HepG2 (cell line): ENCODE data around the gene SPACA6. TPM values are rescaled to one million over a fixed set of nuclear protein-coding genes. Genes with fewer than 3 reads are reported as not detected.

Experiments
- ATAC-seq: fragments of 200-7000 bp; cut with Tn5 transposase; 3 replicates; pipeline ENCODE4 v1.9.1; 2020; ENCODE audit warnings: mild to moderate bottlenecking, moderate library complexity
- BruUV-seq: library from RNA; stranded (reverse); fragments of 400-500 nt; replicated peaks from 2 replicates; lab custom pipeline; 2021; lab: Mats Ljungman, UMichigan
- CTCF ChIA-PET: fragments of 300-600 bp; formaldehyde crosslinking; extraction: SDS; loops from one replicate; lab custom pipeline; 2021; ENCODE audit warnings: low total read pairs, inconsistent platforms, low intra/inter-chr PET ratio; lab: Yijun Ruan, JAX
- POLR2A ChIA-PET: fragments of 350-600 bp; sonication (Branson Sonifier 250); formaldehyde crosslinking; loops from one replicate; lab custom pipeline; 2020; ENCODE audit warnings: antibody characterized with exemption, inconsistent platforms; lab: Yijun Ruan, JAX
- DNase-seq: peaks from one replicate; pipeline ENCODE4 v3.0.0-alpha.2; 2015; ENCODE audit warnings: low spot score
- FAIRE-seq: peaks from 3 replicates; lab custom pipeline; 2011; peaks lifted over from hg19 to GRCh38; lab: Jason Lieb, UNC
- H2AFZ ChIP-seq: one replicate; pipeline ENCODE4 v1.6.1; 2011; ENCODE audit warnings: low read length, inconsistent platforms
- H3K27ac ChIP-seq: fragments of 300-600 bp; 3 replicates; pipeline ENCODE4 v1.8.0; 2011; ENCODE audit warnings: mixed run types, mild to moderate bottlenecking, mixed read lengths, low read length, inconsistent platforms; ENCODE audit not compliant: insufficient read depth; ENCODE audit errors: extremely low read length
- H3K27me3 ChIP-seq, 2 experiments: fragments of 200-600 bp in 1 of 2; 2 replicates in 1 of 2; 3 replicates in 1 of 2; pipeline versions ENCODE4 v1.6.0 to v1.8.0; 2011; ENCODE audit warnings: low read length in 2 of 2, mild to moderate bottlenecking in 2 of 2, moderate library complexity in 2 of 2, inconsistent platforms in 1 of 2; ENCODE audit not compliant: insufficient read depth in 2 of 2, control insufficient read depth in 1 of 2
- H3K36me3 ChIP-seq, 2 experiments: fragments of 200-600 bp in 1 of 2; replicated peaks in 1 of 2; 2 replicates in 1 of 2; 3 replicates in 1 of 2; pipeline versions ENCODE4 v1.5.1 to v1.8.0; 2011; ENCODE audit warnings: low read length in 2 of 2, inconsistent platforms in 1 of 2; ENCODE audit not compliant: insufficient read depth in 2 of 2, control insufficient read depth in 1 of 2
- H3K4me1 ChIP-seq: 2 replicates; pipeline ENCODE4 v1.5.1; 2012; ENCODE audit warnings: low read length, inconsistent platforms; ENCODE audit not compliant: insufficient read depth
- H3K4me2 ChIP-seq: 2 replicates; pipeline ENCODE4 v1.6.0; 2011; ENCODE audit warnings: low read depth, low read length, inconsistent platforms
- H3K4me3 ChIP-seq, 3 experiments: fragments of 200-600 bp in 1 of 3; sonication (generic), shearing (Covaris generic) in 1 of 3; replicated peaks in 1 of 3; 2 replicates each; pipeline ENCODE4 v1.5.1; 2011 to 2016; ENCODE audit warnings: low read length in 3 of 3, inconsistent platforms in 2 of 3, low read depth in 2 of 3, mild to moderate bottlenecking in 2 of 3, control low read depth in 1 of 3, mixed read lengths in 1 of 3; ENCODE audit not compliant: insufficient read depth in 1 of 3
- H3K79me2 ChIP-seq: one replicate; pipeline ENCODE4 v1.6.1; 2011; ENCODE audit warnings: low read length, inconsistent platforms; ENCODE audit not compliant: insufficient read depth
- H3K9ac ChIP-seq: 2 replicates; pipeline ENCODE4 v1.6.0; 2011; ENCODE audit warnings: mild to moderate bottlenecking, low read depth, low read length, inconsistent platforms; ENCODE audit not compliant: insufficient read depth
- H3K9me3 ChIP-seq: 2 replicates; pipeline ENCODE4 v1.5.1; 2012; ENCODE audit warnings: mild to moderate bottlenecking, low read length
- H4K20me1 ChIP-seq: 2 replicates; pipeline ENCODE4 v1.6.0; 2011; ENCODE audit warnings: inconsistent platforms, mild to moderate bottlenecking, low read length, moderate library complexity; ENCODE audit not compliant: insufficient read depth
- CENPBD1 ChIP-seq: sonication (generic); formaldehyde crosslinking; IDR thresholded peaks from 2 replicates; pipeline ENCODE4 v1.8.0; 2022; ENCODE audit warnings: missing genetic modification reagents, low read depth, mild to moderate bottlenecking, borderline replicate concordance
- FOXA3 ChIP-seq: IDR thresholded peaks from 2 replicates; pipeline ENCODE4 v1.6.1; 2016; ENCODE audit warnings: missing genetic modification reagents, missing compliant biosample characterization
- HDAC2 ChIP-seq: sonication (generic); formaldehyde crosslinking; IDR thresholded peaks from 2 replicates; pipeline ENCODE4 v1.4.0; 2020; ENCODE audit warnings: missing genetic modification reagents
- MEIS1 ChIP-seq: sonication (generic); formaldehyde crosslinking; IDR thresholded peaks from 2 replicates; pipeline ENCODE4 v1.9.0; 2021; ENCODE audit warnings: mild to moderate bottlenecking, missing genetic modification reagents, moderate library complexity, borderline replicate concordance
- MLLT10 ChIP-seq: sonication (generic); formaldehyde crosslinking; IDR thresholded peaks from 2 replicates; pipeline ENCODE4 v1.4.0; 2020; ENCODE audit warnings: missing genetic modification reagents
- MTA1 ChIP-seq: sonication (generic); formaldehyde crosslinking; IDR thresholded peaks from 2 replicates; pipeline ENCODE4 v1.4.0; 2020; ENCODE audit warnings: missing genetic modification reagents, mild to moderate bottlenecking, borderline replicate concordance
- ONECUT2 ChIP-seq: sonication (generic); formaldehyde crosslinking; IDR thresholded peaks from 2 replicates; pipeline ENCODE4 v1.4.0; 2020; ENCODE audit warnings: missing genetic modification reagents
- PAXIP1 ChIP-seq: sonication (generic); formaldehyde crosslinking; conservative IDR thresholded peaks from 2 replicates; pipeline ENCODE4 v1.4.0; 2020; ENCODE audit warnings: mild to moderate bottlenecking, missing genetic modification reagents, moderate library complexity
- POLR2G ChIP-seq: fragments of 200-400 bp; formaldehyde crosslinking; IDR thresholded peaks from 2 replicates; pipeline ENCODE4 v1.6.1; 2018; ENCODE audit warnings: mild to moderate bottlenecking, low read depth, low read length, moderate library complexity
- SKIL ChIP-seq: sonication (generic); formaldehyde crosslinking; IDR thresholded peaks from 2 replicates; pipeline ENCODE4 v1.8.0; 2022; ENCODE audit warnings: missing genetic modification reagents, mild to moderate bottlenecking, moderate library complexity, borderline replicate concordance
- XBP1 ChIP-seq: sonication (generic); formaldehyde crosslinking; IDR thresholded peaks from 2 replicates; pipeline ENCODE4 v1.5.0; 2020; ENCODE audit warnings: missing genetic modification reagents
- ZNF704 ChIP-seq: sonication (generic); formaldehyde crosslinking; IDR thresholded peaks from 2 replicates; pipeline ENCODE4 v1.8.1; 2023; ENCODE audit warnings: mild to moderate bottlenecking, inconsistent platforms, moderate library complexity, missing genetic modification reagents, borderline replicate concordance
- ZNF761 ChIP-seq: sonication (generic); formaldehyde crosslinking; conservative IDR thresholded peaks from 2 replicates; pipeline ENCODE4 v1.4.0; 2020; ENCODE audit warnings: mild to moderate bottlenecking, missing genetic modification reagents
- WGBS: methylation state at CpG from one replicate; pipeline ENCODE4 v1.1.6; 2017; ENCODE audit warnings: low lambda C conversion rate; 5-methylcytosine and 5-hydroxymethylcytosine counted together
- in situ Hi-C: cut with HindIII; loops from 2 replicates; pipeline ENCODE4 v1.10.0; 2017; ENCODE audit warnings: low pct_unique_long_range_greater_than_20kb; ENCODE audit not compliant: extremely low pct_ligation_motif_present
- intact Hi-C: fragments of 100-400 bp; cut with micrococcal nuclease; formaldehyde crosslinking; loops from one replicate; pipeline ENCODE4 v1.10.0; 2022; ENCODE audit not compliant: unreplicated experiment
- polyA plus RNA-seq, 8 experiments: library from polyadenylated mRNA; depleted of rRNA in 3 of 8; stranded (reverse) in 7 of 8; unstranded in 1 of 8; fragments of >200 nt; fragmentation: Illumina TruSeq in 4 of 8; extraction: Trizol in 4 of 8; gene quantifications; 2 replicates each; pipeline versions ENCODE4 v1.2.1 to v1.2.3, GENCODE V29; 2011 to 2016; ENCODE audit warnings: low read depth in 4 of 8, missing spikeins in 1 of 8, mixed read lengths in 1 of 8; ENCODE audit not compliant: insufficient read depth in 1 of 8
- total RNA-seq, 5 experiments: library from RNA; depleted of rRNA; stranded (reverse); fragments of >200 nt; fragmentation: Illumina TruSeq; extraction: Trizol; gene quantifications; 2 replicates each; pipeline ENCODE4 v1.2.3, GENCODE V29; 2016; ENCODE audit warnings: low read depth in 1 of 5

Gene SPACA6
- total and polyA plus RNA-seq, 2 of the 13 experiments (the other 11 are each of a cell fraction or from before 2014, with no cell fraction given) = 1.4 to 2.2 TPM

- TF ChIP-seq ZNF704 (CRISPR knock-in tag) = no peak
- TF ChIP-seq PAXIP1 (CRISPR knock-in tag) = no peak
- TF ChIP-seq ZNF761 (CRISPR knock-in tag) = no peak
- no peak for TF ChIP-seq ONECUT2 (CRISPR knock-in tag)
- TF ChIP-seq CENPBD1 (CRISPR knock-in tag) = no peak
These were observed 32.9 kb downstream of the SPACA6 start (continued) for GRCh38 chr19:51726049-51726448.

GRCh38 chr19:51727349-51727880 lies 34.3 kb downstream of the SPACA6 start:
- CTCF ChIA-PET = no interaction called here
- no peak for FAIRE-seq
- intact Hi-C loops = no loop called here
- TF ChIP-seq SKIL (CRISPR knock-in tag) (no peak), MTA1 (CRISPR knock-in tag) (no peak), MLLT10 (CRISPR knock-in tag) (no peak), MEIS1 (CRISPR knock-in tag) (no peak), FOXA3 (CRISPR knock-in tag) (no peak), HDAC2 (CRISPR knock-in tag) (no peak), XBP1 (CRISPR knock-in tag) (no peak), POLR2G (no peak)

More at GRCh38 chr19:51727349-51727880, 34.3 kb downstream of the SPACA6 start:
- Histone ChIP-seq H3K27ac (no peak overlapping the region), H3K4me3 (no peak overlapping the region), H3K79me2 (no peaks in the 10 kb centered on the region), H2AFZ (no peak overlapping the region), H3K9me3 (no peaks in the 10 kb centered on the region), H3K4me1 (no peaks in the 10 kb centered on the region), H3K36me3 (no peaks in the 10 kb centered on the region), H3K4me2 (no peak overlapping the region), H4K20me1 (no peaks in the 10 kb centered on the region), H3K27me3 (peaks cover 0 to 30% of the 10 kb centered on the region in 2 experiments), H3K9ac (no peak overlapping the region)
- BruUV-seq = no TSS peak
- no peak for ATAC-seq
- POLR2A ChIA-PET = no interaction called here
- DNase-seq = no peak
- in situ Hi-C loops = no loop called here
- WGBS = 20% methylated on average over 7 of the region's 7 CpGs
